DOHH2 (cell line): ENCODE measurements around the gene FAM20A.
A peak's percentile ranks its signal among the peaks of the same experiment; 100 is the strongest.

Experiments used
- H3F3A ChIP-seq: fragments of 200-600 bp; sonication (generic), shearing (Covaris generic); 2 replicates; pipeline ENCODE4 v1.6.0; 2016; ENCODE audit warnings: antibody characterized with exemption, mild to moderate bottlenecking; ENCODE audit not compliant: control insufficient read depth, insufficient read depth
- H3K27ac ChIP-seq: fragments of 200-600 bp; sonication (generic); 2 replicates; pipeline ENCODE4 v1.5.1; 2014; ENCODE audit warnings: low read depth, mild to moderate bottlenecking, low read length, moderate library complexity
- H3K27me3 ChIP-seq: fragments of 200-600 bp; sonication (generic); 2 replicates; pipeline ENCODE4 v1.6.1; 2014; ENCODE audit warnings: mild to moderate bottlenecking, low read length, mixed read lengths; ENCODE audit not compliant: control insufficient read depth
- H3K36me3 ChIP-seq: fragments of 200-600 bp; sonication (generic); 2 replicates; pipeline ENCODE4 v1.6.1; 2014; ENCODE audit warnings: mild to moderate bottlenecking, low read length, moderate library complexity, mixed read lengths; ENCODE audit not compliant: control insufficient read depth
- H3K4me1 ChIP-seq: fragments of 200-600 bp; sonication (generic); 2 replicates; pipeline ENCODE4 v1.6.1; 2014; ENCODE audit warnings: mild to moderate bottlenecking, low read length, mixed read lengths; ENCODE audit not compliant: control insufficient read depth
- H3K4me2 ChIP-seq: fragments of 200-600 bp; sonication (generic); 2 replicates; pipeline ENCODE4 v1.6.0; 2014; ENCODE audit warnings: mild to moderate bottlenecking, low read length, moderate library complexity
- H3K4me3 ChIP-seq: fragments of 200-600 bp; sonication (generic); 2 replicates; pipeline ENCODE4 v1.5.1; 2014; ENCODE audit warnings: mild to moderate bottlenecking, low read length, mixed read lengths
- H3K79me2 ChIP-seq: fragments of 200-600 bp; sonication (generic); 2 replicates; pipeline ENCODE4 v1.6.1; 2014; ENCODE audit warnings: mild to moderate bottlenecking, low read length, mixed read lengths; ENCODE audit not compliant: control insufficient read depth
- H3K9me2 ChIP-seq: fragments of 200-600 bp; sonication (generic); replicated peaks from 2 replicates; pipeline ENCODE4 v1.6.1; 2014; ENCODE audit warnings: mild to moderate bottlenecking, low read length, mixed read lengths; ENCODE audit not compliant: control insufficient read depth
- H3K9me3 ChIP-seq: fragments of 200-600 bp; sonication (generic); 2 replicates; pipeline ENCODE4 v1.6.1; 2014; ENCODE audit warnings: antibody characterized with exemption, low read length, mixed read lengths; ENCODE audit not compliant: control insufficient read depth, insufficient read depth
- H4K20me1 ChIP-seq: fragments of 200-600 bp; sonication (generic); 2 replicates; pipeline ENCODE4 v1.6.0; 2014; ENCODE audit warnings: low read depth, mild to moderate bottlenecking, antibody characterized with exemption, low read length, moderate library complexity; ENCODE audit not compliant: control insufficient read depth, insufficient read depth
- EZH2phosphoT487 ChIP-seq: fragments of 200-600 bp; sonication (generic); IDR thresholded peaks from 2 replicates; pipeline ENCODE4 v1.6.1; 2017; ENCODE audit warnings: borderline replicate concordance, mild to moderate bottlenecking, antibody characterized with exemption, low read length, moderate library complexity, mixed read lengths
- TF ChIP-seq, protein P1 (sequence below): fragments of 200-600 bp; sonication (generic); IDR thresholded peaks from one replicate; pipeline ENCODE4 v1.5.1; 2014; ENCODE audit warnings: antibody characterized with exemption, mild to moderate bottlenecking, low read depth, low read length; ENCODE audit not compliant: poor library complexity, severe bottlenecking

Gene FAM20A

GRCh38 chr17:68540981-68541380 is 60.2 kb downstream of the FAM20A start:
- no peak overlapping the region for H3K27ac ChIP-seq
- no peak overlapping the region for H3K4me3 ChIP-seq
- H4K20me1 ChIP-seq: no peaks in the 10 kb centered on the region
- no peak overlapping the region for H3K4me2 ChIP-seq
- H3K9me3 ChIP-seq: no peaks in the 10 kb centered on the region
- TF ChIP-seq, protein P1, sequence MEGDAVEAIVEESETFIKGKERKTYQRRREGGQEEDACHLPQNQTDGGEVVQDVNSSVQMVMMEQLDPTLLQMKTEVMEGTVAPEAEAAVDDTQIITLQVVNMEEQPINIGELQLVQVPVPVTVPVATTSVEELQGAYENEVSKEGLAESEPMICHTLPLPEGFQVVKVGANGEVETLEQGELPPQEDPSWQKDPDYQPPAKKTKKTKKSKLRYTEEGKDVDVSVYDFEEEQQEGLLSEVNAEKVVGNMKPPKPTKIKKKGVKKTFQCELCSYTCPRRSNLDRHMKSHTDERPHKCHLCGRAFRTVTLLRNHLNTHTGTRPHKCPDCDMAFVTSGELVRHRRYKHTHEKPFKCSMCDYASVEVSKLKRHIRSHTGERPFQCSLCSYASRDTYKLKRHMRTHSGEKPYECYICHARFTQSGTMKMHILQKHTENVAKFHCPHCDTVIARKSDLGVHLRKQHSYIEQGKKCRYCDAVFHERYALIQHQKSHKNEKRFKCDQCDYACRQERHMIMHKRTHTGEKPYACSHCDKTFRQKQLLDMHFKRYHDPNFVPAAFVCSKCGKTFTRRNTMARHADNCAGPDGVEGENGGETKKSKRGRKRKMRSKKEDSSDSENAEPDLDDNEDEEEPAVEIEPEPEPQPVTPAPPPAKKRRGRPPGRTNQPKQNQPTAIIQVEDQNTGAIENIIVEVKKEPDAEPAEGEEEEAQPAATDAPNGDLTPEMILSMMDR: no peak
- no peak for TF ChIP-seq EZH2phosphoT487
- H3K27me3 ChIP-seq: no peaks in the 10 kb centered on the region
- peaks cover 7% of the 10 kb centered on the region for H3K36me3 ChIP-seq
- no peaks in the 10 kb centered on the region for H3K9me2 ChIP-seq
- H3F3A ChIP-seq: no peaks in the 10 kb centered on the region
- peaks cover 15% of the 10 kb centered on the region for H3K4me1 ChIP-seq
- H3K79me2 ChIP-seq: no peaks in the 10 kb centered on the region

DNA sequence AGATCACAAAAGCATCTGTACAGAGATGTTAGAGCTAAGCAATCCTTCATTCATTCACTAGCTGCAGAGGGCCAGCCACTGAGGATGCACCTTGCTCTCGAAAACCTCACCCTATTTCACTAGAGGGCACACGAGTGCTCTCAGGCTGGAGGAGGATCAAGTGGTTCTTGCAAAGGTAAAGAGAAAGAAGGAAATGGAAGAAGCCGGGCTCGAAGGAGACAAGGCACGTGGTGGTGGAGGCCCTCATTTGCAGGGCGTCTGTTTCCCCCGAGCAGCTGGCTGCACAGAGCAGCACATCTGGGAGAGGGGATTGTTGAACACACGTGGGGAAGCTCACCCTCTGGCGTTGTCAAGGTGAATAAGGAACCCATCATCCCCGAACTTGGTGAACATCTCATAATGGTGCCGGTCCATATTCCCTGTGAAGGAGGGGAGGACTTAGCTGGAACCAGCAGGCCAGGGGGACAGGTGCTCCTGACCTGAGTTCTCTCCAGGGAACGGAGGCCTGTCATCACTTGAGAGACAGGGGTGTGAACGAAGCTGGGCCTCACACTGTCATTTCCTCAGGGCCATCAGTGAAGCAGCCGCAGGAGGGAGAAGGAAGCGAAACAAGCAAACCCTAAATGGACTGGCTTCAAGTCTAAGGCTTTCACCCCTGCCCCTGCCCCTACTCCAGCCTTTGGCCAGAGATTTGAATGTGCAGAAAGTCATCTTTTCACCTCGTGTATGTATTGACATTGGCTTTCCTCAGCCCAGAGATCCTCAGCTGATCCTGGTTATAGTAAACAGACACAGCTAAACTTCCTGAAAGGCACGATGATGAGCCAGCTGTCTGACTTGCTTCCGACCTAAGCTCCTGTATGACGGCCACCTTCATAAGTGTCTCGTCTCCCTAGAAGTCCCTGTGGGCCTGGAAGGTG is 61.4 kb downstream of the FAM20A start:
- peak overlapping the region; percentile 13; the same call in 1 of the 2 replicates for H3K4me2 ChIP-seq
- H3K79me2 ChIP-seq: no peaks in the 10 kb centered on the region
- no peak overlapping the region for H3K4me3 ChIP-seq
- peaks cover 15% of the 10 kb centered on the region for H3K4me1 ChIP-seq
- no peaks in the 10 kb centered on the region for H3F3A ChIP-seq
- TF ChIP-seq, protein P1: peak; percentile 61
- no peak for TF ChIP-seq EZH2phosphoT487
- no peak overlapping the region for H3K27ac ChIP-seq
- H3K36me3 ChIP-seq: peaks cover 16% of the 10 kb centered on the region
- no peaks in the 10 kb centered on the region for H3K9me2 ChIP-seq
- no peaks in the 10 kb centered on the region for H3K9me3 ChIP-seq
- no peaks in the 10 kb centered on the region for H3K27me3 ChIP-seq
- H4K20me1 ChIP-seq: no peaks in the 10 kb centered on the region

- no peaks in the 10 kb centered on the region for H4K20me1 ChIP-seq
- H3K9me2 ChIP-seq: no peaks in the 10 kb centered on the region
- peaks cover 4% of the 10 kb centered on the region; the same call in 1 of the 2 replicates for H3F3A ChIP-seq
- no peaks in the 10 kb centered on the region for H3K27me3 ChIP-seq
- no peak overlapping the region for H3K4me2 ChIP-seq
- TF ChIP-seq EZH2phosphoT487: no peak
- TF ChIP-seq, protein P1: no peak
- H3K36me3 ChIP-seq: peaks cover 49% of the 10 kb centered on the region
- H3K4me1 ChIP-seq: peaks cover 15% of the 10 kb centered on the region
- H3K4me3 ChIP-seq: no peak overlapping the region
- no peaks in the 10 kb centered on the region for H3K79me2 ChIP-seq
- no peaks in the 10 kb centered on the region for H3K9me3 ChIP-seq
- H3K27ac ChIP-seq: no peak overlapping the region
Measured at GRCh38 chr17:68535922-68536321, 65.2 kb downstream of the FAM20A start.
